Hepatocyte (in vitro differentiated cells): ENCODE measurements around the gene EIPR1. TPM values are rescaled to one million over a fixed set of nuclear protein-coding genes. Genes with fewer than 3 reads are reported as not detected.

Experiments used
- DNase-seq: peaks from one replicate; pipeline ENCODE4 v3.0.0-alpha.2; 2016; ENCODE audit warnings: low spot score
- H2AFZ ChIP-seq: fragments of 200-600 bp; sonication (generic); 2 replicates; pipeline ENCODE4 v1.6.0; 2016; ENCODE audit warnings: antibody characterized with exemption, mild to moderate bottlenecking
- H3K27ac ChIP-seq: fragments of 200-600 bp; sonication (generic); 2 replicates; pipeline ENCODE4 v1.5.1; 2016; ENCODE audit warnings: mild to moderate bottlenecking
- H3K27me3 ChIP-seq: fragments of 200-600 bp; sonication (generic); 2 replicates; pipeline ENCODE4 v1.6.1; 2016
- H3K36me3 ChIP-seq: fragments of 200-600 bp; sonication (generic); replicated peaks from 2 replicates; pipeline ENCODE4 v1.5.1; 2016; ENCODE audit warnings: low read depth; ENCODE audit not compliant: insufficient read depth
- H3K4me1 ChIP-seq: fragments of 200-600 bp; sonication (generic); 2 replicates; pipeline ENCODE4 v1.5.1; 2016; ENCODE audit warnings: mild to moderate bottlenecking, moderate library complexity; ENCODE audit not compliant: insufficient read depth
- H3K4me2 ChIP-seq: fragments of 200-600 bp; sonication (generic); 2 replicates; pipeline ENCODE4 v1.6.0; 2016
- H3K4me3 ChIP-seq: fragments of 200-600 bp; sonication (generic); 2 replicates; pipeline ENCODE4 v1.5.1; 2016; ENCODE audit warnings: mild to moderate bottlenecking
- H3K79me2 ChIP-seq: fragments of 200-600 bp; sonication (generic); 2 replicates; pipeline ENCODE4 v1.6.0; 2017; ENCODE audit warnings: mild to moderate bottlenecking
- H3K9me2 ChIP-seq: fragments of 200-600 bp; sonication (generic); replicated peaks from 2 replicates; pipeline ENCODE4 v1.6.0; 2017; ENCODE audit warnings: mild to moderate bottlenecking; ENCODE audit not compliant: insufficient read depth
- H3K9me3 ChIP-seq: fragments of 200-600 bp; sonication (generic); 2 replicates; pipeline ENCODE4 v1.5.1; 2016; ENCODE audit warnings: low read depth, mild to moderate bottlenecking
- H4K20me1 ChIP-seq: fragments of 200-600 bp; sonication (generic); 2 replicates; pipeline ENCODE4 v1.6.0; 2016; ENCODE audit warnings: mild to moderate bottlenecking; ENCODE audit not compliant: insufficient read depth, poor library complexity, severe bottlenecking
- EZH2 ChIP-seq: fragments of 200-600 bp; sonication (generic); IDR thresholded peaks from 2 replicates; pipeline ENCODE4 v1.6.1; 2016; ENCODE audit warnings: antibody characterized with exemption, mild to moderate bottlenecking, borderline replicate concordance
- EZH2phosphoT487 ChIP-seq: fragments of 200-600 bp; sonication (generic); IDR thresholded peaks from one replicate; pipeline ENCODE4 v1.6.1; 2018; ENCODE audit warnings: antibody characterized with exemption, mild to moderate bottlenecking, low read depth, moderate library complexity; ENCODE audit not compliant: unreplicated experiment, severe bottlenecking
- WGBS: methylation state at CpG from one replicate; pipeline ENCODE4 v1.1.6; 2016; ENCODE audit warnings: low lambda C conversion rate; ENCODE audit errors: missing lambda C conversion rate; 5-methylcytosine and 5-hydroxymethylcytosine counted together
- polyA plus RNA-seq: library from polyadenylated mRNA; unstranded; fragments of >200 nt; fragmentation: Nextera tagmentation; extraction: Ambion mirVana; gene quantifications from 2 replicates; pipeline ENCODE4 v1.2.1, GENCODE V29; 2016
- total RNA-seq: library from RNA; depleted of rRNA; stranded (reverse); fragments of >200 nt; gene quantifications from 2 replicates; pipeline ENCODE4 v1.2.3, GENCODE V29; 2014
- TF ChIP-seq, protein P1 (sequence below): fragments of 200-600 bp; sonication (generic); IDR thresholded peaks from 2 replicates; pipeline ENCODE4 v1.5.1; 2016; ENCODE audit warnings: antibody characterized with exemption, mild to moderate bottlenecking; ENCODE audit not compliant: poor library complexity

The EIPR1 gene
- total and polyA plus RNA-seq, 2 experiments from 2014 or later = 27.4 to 42.3 TPM

DNA sequence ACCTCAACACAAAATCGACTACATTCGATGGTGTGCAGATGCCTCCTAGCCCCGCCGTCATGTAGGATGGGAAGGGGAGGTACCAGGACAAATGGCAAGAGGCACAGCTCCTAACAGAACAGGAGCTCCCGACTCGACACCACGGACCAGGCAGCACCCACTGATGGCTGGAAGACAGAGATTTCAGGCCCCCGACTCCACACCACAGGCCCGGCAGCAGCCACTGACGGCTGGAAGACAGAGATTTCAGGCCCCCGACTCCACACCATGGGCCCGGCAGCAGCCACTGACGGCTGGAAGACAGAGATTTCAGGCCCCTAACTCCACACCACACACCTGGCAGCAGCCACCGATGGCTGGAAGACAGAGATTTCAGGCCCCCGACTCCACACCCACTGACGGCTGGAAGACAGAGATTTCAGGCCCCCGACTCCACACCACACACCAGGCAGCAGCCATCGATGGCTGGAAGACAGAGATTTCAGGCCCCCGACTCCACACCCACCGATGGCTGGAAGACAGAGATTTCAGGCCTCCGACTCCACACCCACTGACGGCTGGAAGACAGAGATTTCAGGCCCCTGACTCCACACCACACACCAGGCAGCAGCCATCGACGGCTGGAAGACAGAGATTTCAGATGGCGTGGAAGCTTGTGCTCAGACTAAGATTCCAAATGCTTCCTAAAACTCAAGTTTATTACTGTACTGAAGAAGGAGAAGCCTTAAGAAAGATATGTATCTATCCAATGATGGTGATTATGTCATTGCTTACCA lies 135.5 kb downstream of the EIPR1 start:
- Histone ChIP-seq H3K27me3 (no peaks in the 10 kb centered on the region), H3K27ac (no peak overlapping the region), H3K36me3 (no peaks in the 10 kb centered on the region), H3K4me2 (no peak overlapping the region), H3K4me3 (no peak overlapping the region), H3K79me2 (no peaks in the 10 kb centered on the region), H2AFZ (no peak overlapping the region), H3K4me1 (no peaks in the 10 kb centered on the region), H3K9me2 (no peaks in the 10 kb centered on the region), H4K20me1 (no peaks in the 10 kb centered on the region), H3K9me3 (no peaks in the 10 kb centered on the region)
- DNase-seq = no peak
- TF ChIP-seq EZH2 = no peak
- no peak for TF ChIP-seq EZH2phosphoT487
- TF ChIP-seq, protein P1, sequence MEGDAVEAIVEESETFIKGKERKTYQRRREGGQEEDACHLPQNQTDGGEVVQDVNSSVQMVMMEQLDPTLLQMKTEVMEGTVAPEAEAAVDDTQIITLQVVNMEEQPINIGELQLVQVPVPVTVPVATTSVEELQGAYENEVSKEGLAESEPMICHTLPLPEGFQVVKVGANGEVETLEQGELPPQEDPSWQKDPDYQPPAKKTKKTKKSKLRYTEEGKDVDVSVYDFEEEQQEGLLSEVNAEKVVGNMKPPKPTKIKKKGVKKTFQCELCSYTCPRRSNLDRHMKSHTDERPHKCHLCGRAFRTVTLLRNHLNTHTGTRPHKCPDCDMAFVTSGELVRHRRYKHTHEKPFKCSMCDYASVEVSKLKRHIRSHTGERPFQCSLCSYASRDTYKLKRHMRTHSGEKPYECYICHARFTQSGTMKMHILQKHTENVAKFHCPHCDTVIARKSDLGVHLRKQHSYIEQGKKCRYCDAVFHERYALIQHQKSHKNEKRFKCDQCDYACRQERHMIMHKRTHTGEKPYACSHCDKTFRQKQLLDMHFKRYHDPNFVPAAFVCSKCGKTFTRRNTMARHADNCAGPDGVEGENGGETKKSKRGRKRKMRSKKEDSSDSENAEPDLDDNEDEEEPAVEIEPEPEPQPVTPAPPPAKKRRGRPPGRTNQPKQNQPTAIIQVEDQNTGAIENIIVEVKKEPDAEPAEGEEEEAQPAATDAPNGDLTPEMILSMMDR = no peak
- WGBS = 90% methylated on average over 14 of the region's 25 CpGs

DNA sequence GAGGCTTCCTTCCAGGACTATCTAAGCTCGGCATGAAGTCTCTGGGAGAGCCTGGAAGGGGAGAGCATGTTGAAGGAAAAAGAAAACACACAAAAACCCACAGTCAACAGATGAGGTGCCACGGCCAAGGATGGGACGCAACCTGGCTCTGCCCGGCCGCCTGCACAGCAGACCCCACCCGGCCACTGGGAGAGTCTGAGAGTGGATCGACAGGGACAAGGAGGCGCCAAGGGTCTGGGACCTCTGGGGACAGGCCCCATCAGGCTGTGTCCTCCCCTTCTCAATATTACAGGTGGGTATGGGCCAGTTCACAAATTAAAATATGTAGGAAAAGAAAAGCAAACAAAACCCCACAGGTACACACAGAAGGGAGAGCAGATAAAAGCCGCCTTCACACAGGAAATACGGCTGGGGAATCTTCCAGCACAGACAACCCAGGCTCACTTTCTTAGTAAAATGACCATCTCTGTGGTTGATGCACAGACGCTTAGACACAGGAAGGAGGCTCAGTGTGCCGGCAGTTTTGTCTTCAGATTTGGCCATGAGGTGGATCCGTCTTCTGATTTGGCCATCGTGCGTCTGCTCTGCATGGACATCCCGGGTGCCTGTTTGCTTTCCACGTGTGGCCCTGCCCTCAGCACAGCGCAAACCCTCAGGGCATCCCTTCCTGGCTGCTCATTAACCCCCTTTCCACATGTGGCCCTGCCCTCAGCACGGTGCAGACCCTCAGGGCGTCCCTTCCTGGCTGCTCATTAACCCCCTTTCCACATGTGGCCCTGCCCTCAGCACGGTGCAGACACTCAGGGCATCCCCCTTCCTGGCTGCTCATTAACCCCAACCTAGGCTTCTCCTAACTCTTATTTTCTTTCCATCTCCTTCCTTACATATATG lies 138.4 kb downstream of the EIPR1 start:
- TF ChIP-seq EZH2 (no peak), EZH2phosphoT487 (no peak)

DNA sequence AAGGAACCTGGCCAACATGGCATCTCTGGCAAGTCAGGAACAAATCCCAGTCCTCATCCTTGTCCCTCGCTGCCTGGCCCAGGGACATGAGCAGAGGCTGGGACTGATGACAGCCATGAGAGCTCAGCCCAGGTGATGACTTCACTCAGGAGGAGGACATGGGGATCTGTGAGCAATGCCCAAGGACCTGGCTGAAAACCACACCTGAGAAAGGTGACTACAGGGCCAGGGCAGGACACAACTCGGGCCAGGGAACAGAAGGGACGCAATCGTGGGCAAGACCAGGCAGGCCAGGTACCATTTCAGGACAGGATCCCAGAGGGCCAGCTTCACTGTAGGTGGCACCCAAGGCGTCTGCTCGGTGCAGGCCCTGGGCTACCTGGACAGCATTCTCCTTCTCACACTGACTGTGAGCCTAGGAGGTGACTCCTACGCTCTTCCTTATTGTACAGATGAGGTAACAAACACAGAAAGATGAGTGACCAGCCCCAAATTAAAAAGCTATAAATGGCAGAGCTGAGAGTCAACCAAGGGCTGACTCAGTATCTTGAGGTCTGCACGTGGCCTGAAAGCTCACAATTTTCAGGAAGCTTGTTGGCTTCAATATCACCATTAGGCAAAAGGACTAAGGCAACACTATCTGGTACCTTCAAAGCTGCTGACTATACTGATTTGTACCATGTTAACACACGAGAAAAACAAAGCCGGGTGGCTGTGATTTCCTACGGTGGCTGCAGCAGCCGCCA lies 141.1 kb downstream of the EIPR1 start:
- 91% methylated on average over 12 of the region's 12 CpGs for whole genome bisulfite sequencing
- H2AFZ ChIP-seq = no peak overlapping the region
- no peak overlapping the region for H3K4me2 ChIP-seq
- H3K9me2 ChIP-seq = no peaks in the 10 kb centered on the region
- TF ChIP-seq, protein P1 = no peak
- no peak for TF ChIP-seq EZH2phosphoT487
- TF ChIP-seq EZH2 = no peak
- no peaks in the 10 kb centered on the region for H3K27me3 ChIP-seq
- H3K9me3 ChIP-seq = no peaks in the 10 kb centered on the region
- H3K27ac ChIP-seq = no peak overlapping the region
- H3K4me3 ChIP-seq = no peak overlapping the region
- no peaks in the 10 kb centered on the region for H3K79me2 ChIP-seq
- no peak for DNase-seq
- H4K20me1 ChIP-seq = no peaks in the 10 kb centered on the region
- no peaks in the 10 kb centered on the region for H3K4me1 ChIP-seq
- H3K36me3 ChIP-seq = no peaks in the 10 kb centered on the region

More for the DNA sequence above, 138.4 kb downstream of the EIPR1 start:
- DNase-seq = no peak
- Histone ChIP-seq H3K4me1 (no peaks in the 10 kb centered on the region), H3K9me2 (no peaks in the 10 kb centered on the region), H3K4me2 (no peak overlapping the region), H2AFZ (no peak overlapping the region), H3K27ac (no peak overlapping the region), H4K20me1 (no peaks in the 10 kb centered on the region), H3K36me3 (no peaks in the 10 kb centered on the region), H3K4me3 (no peak overlapping the region), H3K27me3 (no peaks in the 10 kb centered on the region), H3K9me3 (no peaks in the 10 kb centered on the region), H3K79me2 (no peaks in the 10 kb centered on the region)
- WGBS = 73% methylated on average over 21 of the region's 21 CpGs
